ENCODE results near the gene SMAD3. TPM values are rescaled to one million over a fixed set of nuclear protein-coding genes. Genes with fewer than 3 reads are reported as not detected.

SMAD3 gene
- total and polyA plus RNA-seq, 2 experiments from 2014 or later: 30.8 to 34.0 TPM

DNA sequence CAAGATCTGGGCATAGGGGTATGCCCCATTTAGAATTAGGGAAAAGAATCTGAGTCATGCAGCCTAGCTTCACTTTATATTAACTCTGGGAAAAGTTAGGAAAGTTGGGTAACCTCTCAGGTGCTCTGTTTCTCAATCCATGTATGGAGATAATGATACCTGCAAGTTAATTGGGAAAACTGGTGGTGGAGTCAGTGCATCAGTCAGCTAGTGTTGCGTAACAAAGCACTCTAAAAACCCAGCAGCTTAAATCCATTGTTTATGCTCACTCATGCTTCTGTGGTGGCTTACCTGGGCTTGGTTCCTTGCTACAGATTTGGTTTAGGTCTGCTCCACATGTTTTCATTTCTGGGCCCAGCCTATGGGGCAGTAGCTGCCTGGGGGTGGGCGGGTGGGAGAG is 91.0 kb downstream of the SMAD3 start:
- no peak overlapping the region for H3K4me3 ChIP-seq
- H3K9me2 ChIP-seq (ENCODE audit: insufficient read depth): no peaks in the 10 kb centered on the region
- peaks cover 96% of the 10 kb centered on the region for H3K79me2 ChIP-seq (ENCODE audit: insufficient read depth)
- H2AFZ ChIP-seq: no peak overlapping the region
- no peak overlapping the region for H3K9ac ChIP-seq
- in situ Hi-C loops (cut with MboI): no loop called here
- H3K36me3 ChIP-seq (ENCODE audit: low read depth): peaks cover 11% of the 10 kb centered on the region; the same call in 1 of the 2 replicates
- H4K20me1 ChIP-seq (ENCODE audit: insufficient read depth): no peaks in the 10 kb centered on the region
- no peak for TF ChIP-seq EZH2 (IDR thresholded peaks at IDR 0.05; ENCODE audit: insufficient read depth, poor library complexity, severe bottlenecking)
- no peak for TF ChIP-seq EZH2phosphoT487 (IDR thresholded peaks at IDR 0.05; ENCODE audit: insufficient read depth, low read depth)
- H3K4me2 ChIP-seq (ENCODE audit: unreplicated experiment): no peak overlapping the region
- 95 to 96% methylated on average over 2 of the region's 2 CpGs for WGBS, 2 experiments (ENCODE audit: low coverage in 1 of 2, low lambda C conversion rate in 2 of 2, missing lambda C conversion rate in 2 of 2)
- peaks cover 3% of the 10 kb centered on the region for H3K4me1 ChIP-seq (ENCODE audit: insufficient read depth)
- H3F3A ChIP-seq (ENCODE audit: insufficient read depth): peaks cover 30% of the 10 kb centered on the region; the same call in 1 of the 2 replicates
- no peak overlapping the region for H3K27ac ChIP-seq
- no peaks in the 10 kb centered on the region for H3K27me3 ChIP-seq (replicated peaks; ENCODE audit: insufficient read depth)
- H3K9me3 ChIP-seq (ENCODE audit: low read depth): no peaks in the 10 kb centered on the region
- no peak for DNase-seq

DNA sequence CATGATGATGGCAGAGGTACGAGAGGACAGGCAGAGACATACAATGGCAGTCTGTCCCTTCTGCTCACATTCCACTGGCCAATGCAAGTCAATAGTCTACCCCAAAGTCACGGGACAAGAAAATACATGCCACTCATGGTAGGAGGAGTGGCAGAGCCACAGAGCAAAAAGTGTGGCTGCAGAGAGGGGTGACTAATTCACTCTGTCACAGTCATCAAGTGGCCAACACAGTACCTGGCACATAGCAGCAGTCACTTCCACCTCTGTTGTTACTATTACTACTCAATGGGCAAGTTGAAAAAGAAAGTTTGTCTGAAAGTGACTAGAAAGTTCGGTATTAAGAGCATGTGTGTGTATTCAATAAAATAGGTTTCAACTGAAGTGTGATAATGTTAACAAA is 91.4 kb downstream of the SMAD3 start:
- Histone ChIP-seq H3K9ac (no peak overlapping the region), H4K20me1 (ENCODE audit: insufficient read depth) (no peaks in the 10 kb centered on the region), H3K36me3 (ENCODE audit: low read depth) (peaks cover 11% of the 10 kb centered on the region; the same call in 1 of the 2 replicates), H3F3A (ENCODE audit: insufficient read depth) (peaks cover 27% of the 10 kb centered on the region; the same call in 1 of the 2 replicates), H3K4me3 (no peak overlapping the region), H3K27me3 (replicated peaks; ENCODE audit: insufficient read depth) (no peaks in the 10 kb centered on the region), H2AFZ (no peak overlapping the region), H3K79me2 (ENCODE audit: insufficient read depth) (peaks cover 97% of the 10 kb centered on the region), H3K9me3 (ENCODE audit: low read depth) (no peaks in the 10 kb centered on the region), H3K4me1 (ENCODE audit: insufficient read depth) (no peaks in the 10 kb centered on the region; the same call in 1 of the 2 replicates), H3K9me2 (ENCODE audit: insufficient read depth) (no peaks in the 10 kb centered on the region), H3K4me2 (ENCODE audit: unreplicated experiment) (no peak overlapping the region), H3K27ac (no peak overlapping the region)
- in situ Hi-C loops (cut with MboI): no loop called here
- DNase-seq: no peak
- TF ChIP-seq EZH2phosphoT487 (IDR thresholded peaks at IDR 0.05; ENCODE audit: insufficient read depth, low read depth) (no peak), EZH2 (IDR thresholded peaks at IDR 0.05; ENCODE audit: insufficient read depth, poor library complexity, severe bottlenecking) (no peak)
- 97 to 100% methylated on average over 3 of the region's 3 CpGs for WGBS, 2 experiments (ENCODE audit: low coverage in 1 of 2, low lambda C conversion rate in 2 of 2, missing lambda C conversion rate in 2 of 2)

DNA sequence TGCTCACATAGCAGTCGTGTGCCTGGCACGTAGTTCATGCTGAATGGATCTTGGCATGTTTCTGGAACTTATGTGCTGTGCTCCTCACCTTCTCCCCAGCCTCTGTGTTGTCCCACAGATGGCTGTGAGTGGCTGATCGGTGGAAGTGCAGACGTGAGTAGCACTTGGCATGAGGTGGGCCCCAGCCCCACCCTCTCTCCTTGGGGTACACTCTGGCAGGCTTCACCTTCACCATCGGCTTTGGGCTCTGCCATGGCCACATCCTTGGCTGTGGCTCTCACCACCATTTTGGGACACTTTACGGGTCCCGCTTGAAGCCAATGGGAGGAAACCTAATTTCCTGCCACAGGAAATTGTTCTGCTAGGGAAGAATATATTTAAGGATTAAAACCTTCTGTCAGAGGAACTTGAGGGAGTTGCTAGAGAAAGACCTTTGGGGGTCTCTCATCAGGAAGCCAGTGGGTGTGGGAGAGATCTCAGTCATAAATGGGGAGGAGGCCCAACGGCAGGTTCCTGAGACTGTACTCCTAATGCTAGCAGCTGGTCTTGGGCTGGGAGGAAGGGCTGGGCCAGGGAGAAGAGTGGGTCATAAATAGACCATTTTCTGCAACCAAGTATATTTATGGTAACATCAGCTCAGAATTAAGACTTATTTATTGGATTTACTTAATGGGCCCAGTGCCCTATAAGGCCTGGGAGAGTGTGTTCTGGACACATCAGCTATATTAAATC is 92.3 kb downstream of the SMAD3 start:
- Histone ChIP-seq H3K4me1 (ENCODE audit: insufficient read depth) (no peaks in the 10 kb centered on the region), H3K27me3 (replicated peaks; ENCODE audit: insufficient read depth) (no peaks in the 10 kb centered on the region), H3K9ac (no peak overlapping the region), H2AFZ (no peak overlapping the region), H3K36me3 (ENCODE audit: low read depth) (peaks cover 11% of the 10 kb centered on the region; the same call in 1 of the 2 replicates), H3K79me2 (ENCODE audit: insufficient read depth) (peaks cover 97% of the 10 kb centered on the region), H3K9me3 (ENCODE audit: low read depth) (no peaks in the 10 kb centered on the region), H3F3A (ENCODE audit: insufficient read depth) (peaks cover 19% of the 10 kb centered on the region; the same call in 1 of the 2 replicates), H4K20me1 (ENCODE audit: insufficient read depth) (no peaks in the 10 kb centered on the region), H3K4me3 (no peak overlapping the region), H3K27ac (no peak overlapping the region), H3K9me2 (ENCODE audit: insufficient read depth) (no peaks in the 10 kb centered on the region), H3K4me2 (ENCODE audit: unreplicated experiment) (no peak overlapping the region)
- no peak for DNase-seq
- in situ Hi-C loops (cut with MboI): no loop called here
- WGBS, 2 experiments (ENCODE audit: low coverage in 1 of 2, low lambda C conversion rate in 2 of 2, missing lambda C conversion rate in 2 of 2): 68 to 70% methylated on average over 8 of the region's 8 CpGs
- no peak for TF ChIP-seq EZH2phosphoT487 (IDR thresholded peaks at IDR 0.05; ENCODE audit: insufficient read depth, low read depth)
- TF ChIP-seq EZH2 (IDR thresholded peaks at IDR 0.05; ENCODE audit: insufficient read depth, poor library complexity, severe bottlenecking): no peak

DNA sequence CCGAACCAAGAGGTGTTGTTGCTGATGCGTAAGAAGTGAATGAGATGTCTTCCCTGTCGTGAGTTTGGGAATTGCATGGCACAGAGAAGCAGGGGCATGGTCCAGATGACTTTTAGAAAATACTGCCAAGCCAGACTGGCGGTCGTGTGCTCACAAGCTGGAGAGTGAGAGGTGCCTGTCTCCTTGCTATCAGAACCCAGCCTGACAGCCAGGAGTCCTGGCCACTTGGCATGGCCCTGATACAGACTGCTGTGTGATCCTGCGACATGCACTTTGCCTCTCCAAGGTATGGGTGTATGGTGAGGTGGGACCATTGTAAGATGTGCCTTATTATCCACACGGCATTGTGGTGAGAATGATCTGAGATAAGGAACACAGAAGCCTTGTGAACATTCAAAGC is 93.0 kb downstream of the SMAD3 start:
- peaks cover 15% of the 10 kb centered on the region; the same call in 1 of the 2 replicates for H3F3A ChIP-seq (ENCODE audit: insufficient read depth)
- H3K9ac ChIP-seq: no peak overlapping the region
- in situ Hi-C loops (cut with MboI): no loop called here
- DNase-seq: no peak
- no peaks in the 10 kb centered on the region for H3K27me3 ChIP-seq (replicated peaks; ENCODE audit: insufficient read depth)
- no peaks in the 10 kb centered on the region for H3K9me3 ChIP-seq (ENCODE audit: low read depth)
- H3K4me2 ChIP-seq (ENCODE audit: unreplicated experiment): no peak overlapping the region
- 76 to 80% methylated on average over 7 of the region's 7 CpGs for WGBS, 2 experiments (ENCODE audit: low coverage in 1 of 2, low lambda C conversion rate in 2 of 2, missing lambda C conversion rate in 2 of 2)
- H3K4me1 ChIP-seq (ENCODE audit: insufficient read depth): no peaks in the 10 kb centered on the region
- H4K20me1 ChIP-seq (ENCODE audit: insufficient read depth): no peaks in the 10 kb centered on the region
- no peak overlapping the region for H3K27ac ChIP-seq
- H3K79me2 ChIP-seq (ENCODE audit: insufficient read depth): peaks cover 98% of the 10 kb centered on the region
- H2AFZ ChIP-seq: no peak overlapping the region
- no peak overlapping the region for H3K4me3 ChIP-seq
- no peak for TF ChIP-seq EZH2 (IDR thresholded peaks at IDR 0.05; ENCODE audit: insufficient read depth, poor library complexity, severe bottlenecking)
- no peak for TF ChIP-seq EZH2phosphoT487 (IDR thresholded peaks at IDR 0.05; ENCODE audit: insufficient read depth, low read depth)
- H3K9me2 ChIP-seq (ENCODE audit: insufficient read depth): no peaks in the 10 kb centered on the region
- H3K36me3 ChIP-seq (ENCODE audit: low read depth): peaks cover 11% of the 10 kb centered on the region; the same call in 1 of the 2 replicates
